DMS153 treated with DMSO at 0.1 percent for 48 hours (cell line): Measurements from ENCODE around the gene ADGRG6.
"Not testable (repeated sequence)": the region's sequence is repeated elsewhere in the genome, so short reads cannot be mapped to it uniquely, and the experiment has no call there.

Source experiments
- DNase-seq: peaks from one replicate; lab custom pipeline; 2025; ENCODE audit not compliant: unreplicated experiment; lab: John Stamatoyannopoulos, UW

The ADGRG6 gene

DNA sequence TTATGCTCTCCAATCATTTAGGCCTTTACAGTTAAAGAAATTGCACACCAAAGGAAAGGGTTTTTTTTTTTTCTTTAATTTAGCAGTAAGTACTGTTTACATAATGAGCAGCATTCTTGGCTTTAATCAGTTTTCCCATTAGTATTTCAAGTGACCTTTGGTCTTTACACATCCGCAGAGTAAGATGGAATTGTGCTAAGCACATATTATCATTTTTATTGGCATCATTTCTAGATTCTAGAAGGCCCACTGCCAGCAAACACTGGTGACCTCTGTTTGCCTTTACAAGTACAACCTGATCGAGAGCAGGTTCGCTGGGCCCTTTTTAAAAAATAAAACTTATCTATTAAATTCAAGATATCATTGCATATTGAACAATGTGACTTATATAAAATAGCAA, 104.3 kb downstream of the ADGRG6 start:
- DNase-seq: no peak

- no peak for DNase-seq
Measured at GRCh38 chr6:142407685-142408273, 106.0 kb downstream of the ADGRG6 start.

GRCh38 chr6:142408409-142408808, 106.6 kb downstream of the ADGRG6 start:
- DNase-seq: no peak

- no peak for DNase-seq
Measured at GRCh38 chr6:142409794-142410193, 108.0 kb downstream of the ADGRG6 start.

- DNase-seq: no peak
Measured at GRCh38 chr6:142411145-142411544, 109.3 kb downstream of the ADGRG6 start.

- no peak for DNase-seq
Measured at GRCh38 chr6:142412241-142412640, 110.4 kb downstream of the ADGRG6 start.

- DNase-seq: no peak
Measured at GRCh38 chr6:142412658-142413057, 110.9 kb downstream of the ADGRG6 start.

GRCh38 chr6:142413111-142413510, 111.3 kb downstream of the ADGRG6 start:
- no peak for DNase-seq

DNA sequence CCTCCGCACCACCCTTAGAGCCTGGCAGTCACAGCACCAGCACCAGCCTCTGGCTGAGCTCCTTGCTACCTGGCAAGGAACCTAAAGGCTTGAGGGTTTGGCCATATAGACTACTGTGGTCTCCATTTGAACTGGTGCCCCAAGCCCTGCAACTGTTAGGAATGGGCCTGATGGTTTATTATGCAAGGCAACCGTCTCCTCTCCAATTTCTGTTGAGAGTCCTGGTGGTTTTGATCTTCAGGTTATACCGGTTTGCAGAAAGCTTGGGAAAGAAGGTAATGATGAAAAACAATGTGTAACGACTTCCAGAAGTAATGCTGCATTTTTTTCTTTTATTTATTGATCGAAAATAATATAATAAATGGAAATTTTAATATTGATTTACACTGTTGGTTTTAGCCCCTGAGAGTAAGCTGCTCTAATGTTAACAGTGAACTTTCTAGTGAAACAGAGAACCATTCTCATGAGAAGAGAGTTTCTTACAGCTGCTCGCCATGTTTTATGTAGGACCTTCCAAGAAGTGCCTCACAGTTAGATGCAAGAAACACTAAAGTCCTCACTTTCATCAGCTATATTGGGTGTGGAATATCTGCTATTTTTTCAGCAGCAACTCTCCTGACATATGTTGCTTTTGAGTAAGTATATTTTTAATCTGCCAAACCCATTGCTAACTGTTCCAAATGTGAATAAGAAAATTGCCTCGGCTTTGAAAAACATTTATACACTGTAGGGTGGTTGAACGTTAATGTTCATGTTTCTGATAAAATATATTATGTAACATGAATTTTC, 112.8 kb downstream of the ADGRG6 start:
- DNase-seq: no peak

DNA sequence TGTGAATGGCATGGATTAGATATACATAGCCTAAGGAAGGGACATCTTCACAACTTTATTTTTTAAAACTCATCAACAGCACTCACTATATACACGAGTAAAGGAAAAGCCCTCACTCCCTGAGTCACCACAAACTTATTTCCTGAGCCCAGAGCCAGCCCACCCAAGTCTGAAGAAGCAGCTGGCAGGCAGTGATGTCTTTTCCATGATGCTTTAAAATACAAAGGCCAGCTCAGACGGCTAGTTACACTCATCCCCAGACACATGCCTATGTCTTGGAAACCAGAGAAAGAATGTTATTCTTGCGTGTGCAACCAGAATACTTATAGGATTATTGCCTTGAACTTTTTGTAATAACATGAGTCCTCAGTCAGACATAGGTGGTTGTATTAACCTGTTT, 114.4 kb downstream of the ADGRG6 start:
- DNase-seq: no peak

GRCh38 chr6:142416686-142417085, 114.9 kb downstream of the ADGRG6 start:
- DNase-seq: no peak

DNA sequence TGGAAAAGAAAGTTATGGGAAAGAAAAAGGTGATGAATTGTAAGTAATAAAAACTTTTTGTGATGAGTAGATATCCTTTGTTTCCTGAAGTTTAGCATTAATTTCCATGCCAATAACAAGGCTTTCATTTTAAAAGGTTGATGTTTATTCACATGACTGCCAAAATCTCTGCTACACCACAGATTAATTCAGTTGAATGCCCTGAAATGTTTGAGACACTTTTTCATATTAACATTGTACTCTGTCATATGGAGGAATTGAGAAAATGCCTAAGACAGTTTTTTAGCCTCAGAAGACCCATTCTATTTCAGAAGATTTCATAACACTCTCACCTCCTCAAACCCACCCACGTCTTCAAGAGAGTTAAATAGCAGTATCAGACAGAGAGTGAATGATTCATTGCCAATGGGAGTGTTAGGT, 115.5 kb downstream of the ADGRG6 start:
- no peak for DNase-seq

- no peak for DNase-seq
Measured at GRCh38 chr6:142419071-142419470, 117.3 kb downstream of the ADGRG6 start.

DNA sequence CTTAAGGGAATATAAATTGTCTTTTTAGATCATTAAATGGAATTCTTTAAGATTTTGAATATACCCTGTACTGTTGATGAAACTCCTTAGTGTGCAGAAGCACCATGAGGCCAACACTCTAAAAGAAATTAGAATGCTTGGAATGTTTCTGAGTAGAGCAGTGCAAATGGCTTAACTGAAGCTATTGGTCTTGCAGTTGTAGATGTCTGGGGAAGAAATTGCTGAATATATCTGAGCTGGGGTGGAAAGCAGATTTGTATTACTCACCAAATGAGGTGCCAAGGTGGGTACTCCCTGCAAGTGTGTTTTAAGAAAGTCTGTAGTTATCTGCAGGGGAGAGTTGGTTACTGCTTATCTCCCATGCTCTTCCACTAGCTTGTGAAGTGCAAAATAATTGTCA, 119.0 kb downstream of the ADGRG6 start:
- no peak for DNase-seq

GRCh38 chr6:142421285-142422117, 119.7 kb downstream of the ADGRG6 start:
- no peak for DNase-seq

- not testable (repeated sequence) for DNase-seq
Measured at GRCh38 chr6:142426444-142427132, 124.8 kb downstream of the ADGRG6 start.

GRCh38 chr6:142428468-142428867, 126.7 kb downstream of the ADGRG6 start:
- DNase-seq: not testable (repeated sequence)

GRCh38 chr6:142429195-142429594, 127.4 kb downstream of the ADGRG6 start:
- no peak for DNase-seq

DNA sequence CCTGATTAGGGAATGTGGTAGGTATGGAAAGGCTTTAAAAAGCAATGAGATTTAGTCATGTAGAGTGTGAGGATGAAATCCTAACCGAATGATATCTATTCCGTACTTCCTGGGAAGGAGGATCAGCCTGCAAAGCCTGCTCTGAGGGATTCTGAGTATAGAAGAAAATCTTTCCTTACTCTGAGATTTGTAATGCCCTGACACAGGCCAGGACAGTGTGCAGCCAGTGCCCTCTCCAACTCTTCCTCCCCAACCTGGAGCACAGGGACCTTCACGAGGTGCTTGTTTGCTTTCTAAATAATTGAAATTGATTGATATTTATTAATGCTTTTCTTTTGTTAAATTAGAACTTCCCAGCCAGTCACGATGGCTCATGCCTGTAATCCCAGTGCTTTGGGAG, 131.6 kb downstream of the ADGRG6 start:
- no peak for DNase-seq

DNA sequence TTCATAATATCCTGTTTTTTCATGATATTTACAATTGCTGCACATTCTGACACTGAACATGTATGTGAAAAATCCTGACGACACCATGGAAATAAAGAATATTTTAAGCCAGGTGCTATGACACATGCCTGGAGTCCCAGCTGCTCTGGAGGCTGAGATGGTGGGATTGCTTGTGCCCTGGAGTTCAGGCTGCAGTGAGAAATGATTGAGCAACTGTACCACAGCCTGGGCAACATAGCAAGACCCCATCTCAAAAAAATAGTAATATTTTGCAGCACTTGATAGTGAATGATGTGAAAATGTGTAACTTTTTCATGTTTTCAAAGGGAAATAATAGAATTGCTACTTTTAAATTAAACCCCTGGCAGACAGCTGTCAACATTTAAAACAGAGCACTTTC, 137.1 kb downstream of the ADGRG6 start:
- no peak for DNase-seq

GRCh38 chr6:142440600-142441293, 138.9 kb downstream of the ADGRG6 start:
- DNase-seq: no peak
